Mesodermal cell (in vitro differentiated cells): ENCODE data around the gene EWSR1.

ENCODE experiments used
- H3K27ac ChIP-seq: 2 replicates; pipeline ENCODE4 v1.7.0; 2013; ENCODE audit warnings: mild to moderate bottlenecking, low read depth, low read length, moderate library complexity; ENCODE audit not compliant: severe bottlenecking
- H3K36me3 ChIP-seq: 2 replicates; pipeline ENCODE4 v1.7.1; 2013; ENCODE audit warnings: mild to moderate bottlenecking, low read length, moderate library complexity; ENCODE audit not compliant: control insufficient read depth, insufficient read depth
- H3K4me1 ChIP-seq: one replicate; pipeline ENCODE4 v1.7.1; 2013; ENCODE audit warnings: mild to moderate bottlenecking, low read length; ENCODE audit not compliant: insufficient read depth, control insufficient read depth, poor library complexity, severe bottlenecking
- H3K4me3 ChIP-seq: 2 replicates; pipeline ENCODE4 v1.7.0; 2013; ENCODE audit warnings: low read length, control low read depth, mild to moderate bottlenecking; ENCODE audit not compliant: insufficient read depth, poor library complexity, severe bottlenecking; ENCODE audit errors: extremely low read depth
- H3K9me3 ChIP-seq: 2 replicates; pipeline ENCODE4 v1.7.1; 2013; ENCODE audit warnings: mild to moderate bottlenecking, low read length, moderate library complexity; ENCODE audit not compliant: control insufficient read depth
- WGBS, 2 experiments: methylation state at CpG; one replicate each; pipeline ENCODE4 v1.1.5; 2013; ENCODE audit warnings: missing lambda C conversion rate in 2 of 2; ENCODE audit not compliant: insufficient coverage in 2 of 2; 5-methylcytosine and 5-hydroxymethylcytosine counted together

EWSR1 gene

DNA sequence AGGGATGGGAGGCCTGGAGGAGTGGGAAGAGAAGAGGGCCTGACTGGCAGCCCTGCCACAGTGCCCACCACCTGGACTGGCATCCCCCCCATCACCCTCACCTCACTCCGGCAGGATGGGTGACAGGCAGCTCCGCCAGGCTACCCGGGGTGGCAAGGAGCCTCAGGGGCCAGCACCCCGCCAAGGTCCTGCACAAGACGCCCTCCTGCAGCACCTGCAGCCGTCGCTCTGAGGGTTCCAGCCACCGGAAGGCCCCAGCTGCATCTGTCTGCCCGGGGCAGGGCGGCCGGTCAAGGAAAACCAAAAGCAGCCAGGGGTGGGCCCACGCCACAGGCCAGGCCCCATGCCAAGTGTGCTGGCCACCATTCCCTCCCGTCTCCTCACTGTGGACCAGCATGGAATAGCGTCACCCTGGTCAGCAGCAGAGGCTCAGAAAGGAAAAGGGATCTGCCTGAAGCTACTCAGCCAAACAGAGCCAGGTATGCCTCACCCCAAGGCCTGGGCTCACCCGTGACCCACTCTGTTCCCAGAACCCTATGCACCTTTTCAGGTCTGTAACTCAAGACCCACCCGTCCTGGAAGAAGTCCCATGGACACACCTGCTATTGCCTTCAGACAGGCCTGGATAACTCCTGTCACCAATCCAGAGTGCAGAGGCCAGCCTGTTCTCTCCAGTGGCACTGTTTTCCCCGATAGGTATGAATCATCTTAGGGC, 7.3 kb upstream of the EWSR1 start:
- Histone ChIP-seq H3K4me1 (no peaks in the 10 kb centered on the region), H3K27ac (no peak overlapping the region), H3K9me3 (no peaks in the 10 kb centered on the region), H3K4me3 (no peak overlapping the region), H3K36me3 (peaks cover 38% of the 10 kb centered on the region)
- WGBS, 2 experiments: 96 to 99% methylated on average over 13 to 16 of the region's 17 CpGs

DNA sequence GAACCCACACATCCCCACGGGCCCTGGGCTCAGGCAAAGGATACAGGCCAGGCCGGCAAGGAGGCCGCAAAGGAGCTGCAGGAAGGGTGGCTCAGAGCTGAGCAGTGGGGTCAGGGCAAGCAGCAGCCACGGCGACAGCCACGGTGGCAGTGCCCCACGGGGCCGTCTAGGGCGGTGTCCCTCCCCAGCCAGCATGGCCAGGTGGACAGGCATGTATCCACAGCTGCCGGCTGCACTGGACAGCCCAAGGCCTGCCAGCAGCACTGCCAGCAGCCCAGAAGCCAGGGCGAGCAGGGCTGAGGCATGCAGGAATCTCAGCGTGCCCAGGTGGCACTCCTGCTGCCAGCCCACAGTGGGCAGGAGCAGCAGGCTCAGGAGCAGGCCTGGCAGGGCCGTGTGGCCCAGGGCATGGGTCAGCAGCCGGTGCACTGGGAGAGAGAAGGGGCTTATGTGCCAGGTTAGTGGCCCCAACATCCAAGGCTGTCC, 4.2 kb upstream of the EWSR1 start:
- H3K36me3 ChIP-seq: peaks cover 48% of the 10 kb centered on the region
- no peak overlapping the region for H3K27ac ChIP-seq
- peaks cover 9% of the 10 kb centered on the region for H3K4me1 ChIP-seq
- 98% methylated on average over 10 to 13 of the region's 14 CpGs for WGBS, 2 experiments
- no peak overlapping the region for H3K4me3 ChIP-seq
- no peaks in the 10 kb centered on the region for H3K9me3 ChIP-seq

- WGBS, 2 experiments: 86 to 93% methylated on average over 1 to 3 of the region's 7 CpGs
- Histone ChIP-seq H3K4me3 (no peak overlapping the region), H3K36me3 (peaks cover 51% of the 10 kb centered on the region), H3K9me3 (no peaks in the 10 kb centered on the region), H3K4me1 (peaks cover 15% of the 10 kb centered on the region), H3K27ac (no peak overlapping the region)
Observed at GRCh38 chr22:29265305-29265704, 2.8 kb upstream of the EWSR1 start.

DNA sequence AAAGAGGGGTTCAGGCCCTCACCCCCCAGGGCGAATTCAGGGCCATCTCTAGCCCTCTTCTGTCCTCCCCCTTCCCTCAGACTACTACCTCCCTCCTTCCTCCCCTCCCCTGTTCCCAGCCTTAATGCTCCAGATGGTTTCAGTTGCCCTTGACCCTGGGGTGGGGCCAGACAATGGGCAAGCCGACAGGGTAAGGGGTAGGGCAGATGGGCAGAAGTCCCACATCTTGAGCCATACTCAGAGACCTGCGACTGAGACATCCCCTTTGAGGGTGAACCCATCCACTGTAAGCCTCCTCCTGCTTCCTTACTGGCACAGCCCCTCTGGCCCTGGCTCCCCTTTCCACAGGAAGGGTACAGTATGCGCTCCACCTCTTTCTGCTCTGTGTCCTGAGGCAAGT, 2.1 kb upstream of the EWSR1 start:
- peak overlapping the region; percentile 95 for H3K4me3 ChIP-seq
- 95 to 100% methylated on average over 2 to 4 of the region's 4 CpGs for WGBS, 2 experiments

DNA sequence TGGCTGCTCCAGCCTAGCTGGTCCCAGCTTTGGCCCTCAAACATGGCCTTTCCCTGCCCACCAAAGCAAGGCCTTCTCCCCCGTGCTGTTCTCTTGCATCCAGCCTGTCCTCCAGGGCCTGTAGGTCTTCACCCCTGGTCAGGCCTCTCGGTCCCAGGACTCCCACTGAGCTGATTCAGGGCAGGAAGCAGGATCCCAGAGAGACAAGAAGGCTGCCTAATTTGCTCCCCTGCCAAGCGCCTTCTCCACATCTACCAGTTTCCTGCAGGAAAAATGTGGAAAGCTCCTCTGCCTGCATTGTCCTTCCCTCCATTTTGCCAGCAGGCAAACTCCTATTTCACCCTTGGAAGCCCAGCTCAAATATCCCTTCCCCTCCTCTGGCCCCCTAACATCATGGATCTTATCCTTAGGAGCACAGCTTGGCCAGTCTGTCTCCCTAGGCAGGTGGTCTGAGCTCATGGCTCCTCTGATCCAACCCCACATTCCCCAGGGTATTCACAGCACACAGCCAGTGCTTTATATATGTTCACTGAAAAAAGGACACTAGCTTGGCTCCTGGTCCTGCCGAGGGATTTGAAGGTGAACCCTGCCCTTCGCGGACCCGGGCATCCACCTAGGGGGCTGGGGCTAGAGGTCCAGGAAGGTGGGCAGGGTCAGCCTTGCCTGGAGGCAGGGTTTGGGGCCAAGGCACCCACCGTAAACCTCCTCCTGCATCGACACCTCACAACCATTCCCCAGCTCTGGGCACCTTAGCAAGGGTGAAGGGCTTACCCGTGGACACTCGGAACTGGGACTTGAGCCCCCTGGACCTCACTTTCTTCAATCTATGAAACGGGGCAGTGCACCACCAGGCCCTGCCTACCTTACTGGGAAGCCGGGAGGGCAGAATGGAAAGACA, 1.3 kb upstream of the EWSR1 start:
- 20 to 22% methylated on average over 8 to 11 of the region's 13 CpGs for WGBS, 2 experiments
- peaks cover 64% of the 10 kb centered on the region for H3K36me3 ChIP-seq

More for the DNA sequence above, 2.1 kb upstream of the EWSR1 start:
- Histone ChIP-seq H3K36me3 (peaks cover 56% of the 10 kb centered on the region), H3K27ac (no peak overlapping the region), H3K9me3 (no peaks in the 10 kb centered on the region), H3K4me1 (peaks cover 17% of the 10 kb centered on the region)

GRCh38 chr22:29267462-29267857, 608 bp upstream of the EWSR1 start:
- peaks cover 70% of the 10 kb centered on the region for H3K36me3 ChIP-seq
- 0% methylated on average over 22 to 29 of the region's 32 CpGs for WGBS, 2 experiments

More for the DNA sequence above, 1.3 kb upstream of the EWSR1 start:
- Histone ChIP-seq H3K4me3 (peak overlapping the region; percentile 95), H3K4me1 (peaks cover 23% of the 10 kb centered on the region), H3K9me3 (no peaks in the 10 kb centered on the region), H3K27ac (peak overlapping the region; percentile 100)

GRCh38 chr22:29268511-29269229, 602 bp downstream of the EWSR1 start:
- Histone ChIP-seq H3K36me3 (peaks cover 79% of the 10 kb centered on the region), H3K27ac (peak overlapping the region; percentile 100), H3K4me1 (peaks cover 23% of the 10 kb centered on the region), H3K9me3 (no peaks in the 10 kb centered on the region), H3K4me3 (peak overlapping the region; percentile 95)
- WGBS, 2 experiments: 0% methylated on average over 33 to 51 of the region's 51 CpGs

More at GRCh38 chr22:29267462-29267857, 608 bp upstream of the EWSR1 start:
- peak overlapping the region; percentile 100 for H3K27ac ChIP-seq
- peak overlapping the region; percentile 95 for H3K4me3 ChIP-seq
- H3K9me3 ChIP-seq: no peaks in the 10 kb centered on the region
- peaks cover 23% of the 10 kb centered on the region for H3K4me1 ChIP-seq

- Histone ChIP-seq H3K27ac (peak overlapping the region; percentile 100), H3K4me1 (peaks cover 23% of the 10 kb centered on the region), H3K9me3 (no peaks in the 10 kb centered on the region), H3K4me3 (peak overlapping the region; percentile 95), H3K36me3 (peaks cover 79% of the 10 kb centered on the region)
- WGBS, 2 experiments: 1 to 2% methylated on average over 13 to 14 of the region's 14 CpGs
Observed at GRCh38 chr22:29269230-29269604, 1.1 kb downstream of the EWSR1 start.

- WGBS, 2 experiments: 31 to 37% methylated on average over 7 to 10 of the region's 13 CpGs
- Histone ChIP-seq H3K9me3 (no peaks in the 10 kb centered on the region), H3K4me1 (peaks cover 23% of the 10 kb centered on the region), H3K27ac (peak overlapping the region; percentile 100), H3K36me3 (peaks cover 79% of the 10 kb centered on the region), H3K4me3 (peak overlapping the region; percentile 95)
Observed at GRCh38 chr22:29269731-29270474, 1.8 kb downstream of the EWSR1 start.
